ENCODE results near the gene DGKG. TPM values are rescaled to one million over a fixed set of nuclear protein-coding genes. Genes with fewer than 3 reads are reported as not detected.

DGKG gene
- total and polyA plus RNA-seq, 10 of the 15 experiments (the other 5 are each of a cell fraction or from before 2014, with no cell fraction given) = 0.39 to 6.2 (median 4.7) TPM

GRCh38 chr3:186246941-186247340 lies 115.1 kb downstream of the DGKG start:
- in situ Hi-C loops (cut with MboI) (no loop called here), intact Hi-C loops (cut with micrococcal nuclease; ENCODE audit: unreplicated experiment) (no loop called here)
- H3K36me3 ChIP-seq (ENCODE audit: control insufficient read depth in 2 of 2, insufficient read depth in 2 of 2, low read length in 1 of 2) = no peaks in the 10 kb centered on the region
- H3K9ac ChIP-seq (ENCODE audit: control insufficient read depth, insufficient read depth, low read length) = no peak overlapping the region
- ChIA-PET CTCF (interaction anchor here (0.8 to 29.4 kb wide), 9 partner anchors 7 to 370 kb away, joined by 3 to 847 read pairs (median 5); partner anchors contain the start of gene CRYGS), POLR2A (no interaction called here), SMC1A (ENCODE audit: uncharacterized antibody, unreplicated experiment) (interaction anchor here (0.8 to 27.2 kb wide), 7 partner anchors 8 to 292 kb away, joined by 3 to 655 read pairs (median 7); partner anchors contain the start of gene CRYGS), RAD21 (ENCODE audit: unreplicated experiment) (interaction anchor here (0.6 to 1.2 kb wide), 5 partner anchors 8 to 293 kb away, joined by 3 to 5 read pairs (median 3); no protein-coding TSS in a partner anchor)
- BruUV-seq (replicated peaks) = no TSS peak
- H3K79me2 ChIP-seq (ENCODE audit: control insufficient read depth, insufficient read depth, low read length) = no peaks in the 10 kb centered on the region
- ATAC-seq (no peak), DNase-seq (ENCODE audit: low read depth, low spot score) (no peak), FAIRE-seq (no peak)
- no peaks in the 10 kb centered on the region for H3K27me3 ChIP-seq (replicated peaks in 1 of 2; ENCODE audit: control insufficient read depth in 2 of 2, insufficient read depth in 2 of 2, low read length in 1 of 2)
- H3K4me2 ChIP-seq (ENCODE audit: control insufficient read depth, insufficient read depth) = no peak overlapping the region
- H2AFZ ChIP-seq (ENCODE audit: control insufficient read depth, low read depth, low read length) = no peak overlapping the region
- no peak overlapping the region for H3K27ac ChIP-seq (ENCODE audit: control insufficient read depth, insufficient read depth)
- 6% methylated on average over 2 of the region's 2 CpGs for WGBS (ENCODE audit: insufficient coverage, insufficient replicate concordance, low lambda C conversion rate, missing lambda C conversion rate)
- no peaks in the 10 kb centered on the region for H4K20me1 ChIP-seq (ENCODE audit: control insufficient read depth, insufficient read depth)
- peaks cover 14% of the 10 kb centered on the region for H3K4me1 ChIP-seq (ENCODE audit: control insufficient read depth, insufficient read depth, low read length)
- no peaks in the 10 kb centered on the region for H3K9me3 ChIP-seq (replicated peaks; ENCODE audit: control insufficient read depth, insufficient read depth, low read length)
- H3K4me3 ChIP-seq = no peak overlapping the region
- TF ChIP-seq BCLAF1 (IDR thresholded peaks at IDR 0.05) (no peak), KLF5 (IDR thresholded peaks at IDR 0.05; ENCODE audit: partially characterized antibody) (no peak), ELK1 (IDR thresholded peaks at IDR 0.05; ENCODE audit: low read depth, low read length) (no peak), RELA (IDR thresholded peaks at IDR 0.05; ENCODE audit: borderline replicate concordance, partially characterized antibody) (no peak), ASH2L (IDR thresholded peaks at IDR 0.05; ENCODE audit: borderline replicate concordance, low read depth) (no peak), FOXK2 (IDR thresholded peaks at IDR 0.05) (no peak), PAX8 (IDR thresholded peaks at IDR 0.05) (no peak), EP300 (IDR thresholded peaks at IDR 0.05; ENCODE audit: borderline replicate concordance in 1 of 2, control insufficient read depth in 1 of 2, low read depth in 2 of 2, low read length in 2 of 2) (no peak), STAT3 (IDR thresholded peaks at IDR 0.05; ENCODE audit: low read depth, low read length) (no peak), E2F8 (IDR thresholded peaks at IDR 0.05; ENCODE audit: low read depth, partially characterized antibody) (no peak), CEBPB (IDR thresholded peaks at IDR 0.05; ENCODE audit: borderline replicate concordance in 1 of 2, low read depth in 2 of 2, low read length in 2 of 2) (no peak), PAX5 (IDR thresholded peaks at IDR 0.05; ENCODE audit: borderline replicate concordance, low read depth, low read length) (no peak)
- TF ChIP-seq, protein P1, sequence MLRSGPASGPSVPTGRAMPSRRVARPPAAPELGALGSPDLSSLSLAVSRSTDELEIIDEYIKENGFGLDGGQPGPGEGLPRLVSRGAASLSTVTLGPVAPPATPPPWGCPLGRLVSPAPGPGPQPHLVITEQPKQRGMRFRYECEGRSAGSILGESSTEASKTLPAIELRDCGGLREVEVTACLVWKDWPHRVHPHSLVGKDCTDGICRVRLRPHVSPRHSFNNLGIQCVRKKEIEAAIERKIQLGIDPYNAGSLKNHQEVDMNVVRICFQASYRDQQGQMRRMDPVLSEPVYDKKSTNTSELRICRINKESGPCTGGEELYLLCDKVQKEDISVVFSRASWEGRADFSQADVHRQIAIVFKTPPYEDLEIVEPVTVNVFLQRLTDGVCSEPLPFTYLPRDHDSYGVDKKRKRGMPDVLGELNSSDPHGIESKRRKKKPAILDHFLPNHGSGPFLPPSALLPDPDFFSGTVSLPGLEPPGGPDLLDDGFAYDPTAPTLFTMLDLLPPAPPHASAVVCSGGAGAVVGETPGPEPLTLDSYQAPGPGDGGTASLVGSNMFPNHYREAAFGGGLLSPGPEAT (IDR thresholded peaks at IDR 0.05; ENCODE audit: low read depth) = no peak
- TF ChIP-seq, protein P2, sequence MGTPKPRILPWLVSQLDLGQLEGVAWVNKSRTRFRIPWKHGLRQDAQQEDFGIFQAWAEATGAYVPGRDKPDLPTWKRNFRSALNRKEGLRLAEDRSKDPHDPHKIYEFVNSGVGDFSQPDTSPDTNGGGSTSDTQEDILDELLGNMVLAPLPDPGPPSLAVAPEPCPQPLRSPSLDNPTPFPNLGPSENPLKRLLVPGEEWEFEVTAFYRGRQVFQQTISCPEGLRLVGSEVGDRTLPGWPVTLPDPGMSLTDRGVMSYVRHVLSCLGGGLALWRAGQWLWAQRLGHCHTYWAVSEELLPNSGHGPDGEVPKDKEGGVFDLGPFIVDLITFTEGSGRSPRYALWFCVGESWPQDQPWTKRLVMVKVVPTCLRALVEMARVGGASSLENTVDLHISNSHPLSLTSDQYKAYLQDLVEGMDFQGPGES (IDR thresholded peaks at IDR 0.05) = no peak
